GM13976 (cell line): Measurements from ENCODE around the gene IMMP2L.

Experiments
- DNase-seq: peaks from one replicate; pipeline ENCODE4 v3.0.0; 2012; ENCODE audit warnings: low spot score
- CTCF ChIP-seq: IDR thresholded peaks from 2 replicates; pipeline ENCODE4 v1.5.1; 2012; ENCODE audit warnings: borderline replicate concordance, mild to moderate bottlenecking; ENCODE audit not compliant: insufficient read depth; ENCODE audit errors: extremely low read depth, missing control alignments, control extremely low read depth
- in situ Hi-C: fragments of 300-500 bp; cut with MboI; formaldehyde crosslinking; loops from one replicate; pipeline ENCODE4 v1.12.0; 2022; ENCODE audit warnings: low sequenced_read_pairs, mixed read lengths, inconsistent platforms; ENCODE audit not compliant: unreplicated experiment

IMMP2L gene

GRCh38 chr7:111477462-111478225, 84.6 kb downstream of the IMMP2L start:
- TF ChIP-seq CTCF: no peak
- DNase-seq: no peak

GRCh38 chr7:111476586-111477293, 85.6 kb downstream of the IMMP2L start:
- in situ Hi-C loops: loop anchor here (25.0 kb wide), 1 partner anchor 389 kb away; the partner anchor contains the start of gene LRRN3
- TF ChIP-seq CTCF: no peak
- no peak for DNase-seq

More at GRCh38 chr7:111477462-111478225, 84.6 kb downstream of the IMMP2L start:
- in situ Hi-C loops: loop anchor here (25.0 kb wide), 1 partner anchor 390 kb away; the partner anchor contains the start of gene LRRN3

GRCh38 chr7:111475959-111476358, 86.3 kb downstream of the IMMP2L start:
- in situ Hi-C loops: loop anchor here (25.0 kb wide), 1 partner anchor 389 kb away; the partner anchor contains the start of gene LRRN3
- no peak for DNase-seq
- no peak for TF ChIP-seq CTCF

- no peak for DNase-seq
- in situ Hi-C loops: loop anchor here (25.0 kb wide), 1 partner anchor 388 kb away; the partner anchor contains the start of gene LRRN3
- no peak for TF ChIP-seq CTCF
These were observed 86.9 kb downstream of the IMMP2L start for GRCh38 chr7:111475419-111475748.

GRCh38 chr7:111474723-111475418, 87.4 kb downstream of the IMMP2L start:
- in situ Hi-C loops: loop anchor here (25.0 kb wide), 1 partner anchor 388 kb away; the partner anchor contains the start of gene LRRN3

More at GRCh38 chr7:111474723-111475418, 87.4 kb downstream of the IMMP2L start:
- no peak for DNase-seq
- no peak for TF ChIP-seq CTCF
